Mesendoderm (in vitro differentiated cells): ENCODE results near the gene HSP90AB1.
A peak's percentile ranks its signal among the peaks of the same experiment; 100 is the strongest.

Experiments used
- DNase-seq: peaks from one replicate; pipeline ENCODE4 v3.0.0; 2013
- H2AK5ac ChIP-seq: 2 replicates; pipeline ENCODE4 v1.6.1; 2013; ENCODE audit warnings: low read length, inconsistent platforms
- H2BK120ac ChIP-seq: 2 replicates; pipeline ENCODE4 v1.6.1; 2013; ENCODE audit warnings: low read depth, mild to moderate bottlenecking, low read length, moderate library complexity, mixed read lengths
- H2BK15ac ChIP-seq: replicated peaks from 2 replicates; pipeline ENCODE4 v1.6.1; 2013; ENCODE audit warnings: low read depth, mild to moderate bottlenecking, moderate library complexity
- H2BK5ac ChIP-seq: 2 replicates; pipeline ENCODE4 v1.6.1; 2013; ENCODE audit warnings: low read length, inconsistent platforms
- H3K18ac ChIP-seq: 2 replicates; pipeline ENCODE4 v1.6.1; 2013; ENCODE audit warnings: mild to moderate bottlenecking, low read length, mixed read lengths
- H3K23ac ChIP-seq: one replicate; pipeline ENCODE4 v1.6.1; 2013; ENCODE audit warnings: low read length
- H3K27ac ChIP-seq: 2 replicates; pipeline ENCODE4 v1.5.1; 2013; ENCODE audit warnings: low read depth, mild to moderate bottlenecking, inconsistent platforms, low read length, moderate library complexity
- H3K27me3 ChIP-seq: 2 replicates; pipeline ENCODE4 v1.6.1; 2013; ENCODE audit warnings: low read length, control low read depth, mild to moderate bottlenecking, inconsistent platforms; ENCODE audit not compliant: insufficient read depth, poor library complexity
- H3K36me3 ChIP-seq: 2 replicates; pipeline ENCODE4 v1.6.1; 2013; ENCODE audit warnings: low read length, inconsistent platforms; ENCODE audit not compliant: control insufficient read depth, insufficient read depth
- H3K4ac ChIP-seq: one replicate; pipeline ENCODE4 v1.6.1; 2013; ENCODE audit warnings: low read depth, mild to moderate bottlenecking, low read length, moderate library complexity
- H3K4me1 ChIP-seq: 2 replicates; pipeline ENCODE4 v1.6.1; 2013; ENCODE audit warnings: low read depth, low read length, inconsistent platforms; ENCODE audit not compliant: control insufficient read depth
- H3K4me2 ChIP-seq: 2 replicates; pipeline ENCODE4 v1.6.1; 2013; ENCODE audit warnings: low read length
- H3K4me3 ChIP-seq: 2 replicates; pipeline ENCODE4 v1.5.1; 2013; ENCODE audit warnings: mild to moderate bottlenecking, low read length
- H3K56ac ChIP-seq: one replicate; pipeline ENCODE4 v1.6.1; 2013; ENCODE audit warnings: low read length
- H3K79me1 ChIP-seq: 2 replicates; pipeline ENCODE4 v1.6.1; 2013; ENCODE audit warnings: low read length, inconsistent platforms
- H3K79me2 ChIP-seq: 2 replicates; pipeline ENCODE4 v1.6.1; 2013; ENCODE audit warnings: mild to moderate bottlenecking, low read length; ENCODE audit not compliant: control insufficient read depth, insufficient read depth
- H3K9ac ChIP-seq: 2 replicates; pipeline ENCODE4 v1.6.1; 2013; ENCODE audit warnings: low read length, inconsistent platforms
- H4K5ac ChIP-seq: one replicate; pipeline ENCODE4 v1.6.1; 2013; ENCODE audit warnings: low read length
- H4K8ac ChIP-seq: one replicate; pipeline ENCODE4 v1.6.1; 2013; ENCODE audit warnings: low read depth, mild to moderate bottlenecking, control low read depth, low read length, moderate library complexity
- WGBS: extraction: QIAGEN DNeasy Blood & Tissue Kit; methylation state at CpG from one replicate; pipeline ENCODE4 v1.1.7; 2013; ENCODE audit warnings: low lambda C conversion rate, missing lambda C conversion rate; ENCODE audit not compliant: insufficient coverage; ENCODE audit errors: extremely low coverage; 5-methylcytosine and 5-hydroxymethylcytosine counted together

The HSP90AB1 gene

GRCh38 chr6:44258921-44259320 lies 12.0 kb downstream of the HSP90AB1 start:
- no peaks in the 10 kb centered on the region for H3K27me3 ChIP-seq
- no peak overlapping the region for H3K4me3 ChIP-seq
- H3K23ac ChIP-seq, result no peak overlapping the region
- no peak overlapping the region for H3K18ac ChIP-seq
- peaks cover under 1% of the 10 kb centered on the region for H3K79me1 ChIP-seq
- WGBS, result no CpG with 5 or more reads among the region's 3 CpGs
- H3K4ac ChIP-seq, result no peak overlapping the region
- no peak overlapping the region for H3K4me2 ChIP-seq
- peaks cover 5% of the 10 kb centered on the region for H3K4me1 ChIP-seq
- H3K79me2 ChIP-seq, result peaks cover 2% of the 10 kb centered on the region
- H3K9ac ChIP-seq, result no peak overlapping the region
- peaks cover 7% of the 10 kb centered on the region for H3K36me3 ChIP-seq
- H2BK15ac ChIP-seq, result no peak overlapping the region
- H4K8ac ChIP-seq, result no peak overlapping the region
- no peak overlapping the region for H2BK5ac ChIP-seq
- H3K27ac ChIP-seq, result no peak overlapping the region
- no peak overlapping the region for H4K5ac ChIP-seq
- DNase-seq, result no peak
- no peak overlapping the region for H3K56ac ChIP-seq
- no peak overlapping the region for H2BK120ac ChIP-seq
- H2AK5ac ChIP-seq, result no peak overlapping the region

- no peak for DNase-seq
- H3K36me3 ChIP-seq, result peaks cover 1% of the 10 kb centered on the region
Measured at GRCh38 chr6:44260011-44260410, 13.1 kb downstream of the HSP90AB1 start.

GRCh38 chr6:44260451-44261297 lies 13.8 kb downstream of the HSP90AB1 start:
- Histone ChIP-seq H3K9ac (no peak overlapping the region), H2BK15ac (no peak overlapping the region), H3K27ac (no peak overlapping the region), H3K79me1 (peaks cover 2% of the 10 kb centered on the region), H3K4me1 (peaks cover 11% of the 10 kb centered on the region), H2BK5ac (no peak overlapping the region), H3K4ac (no peak overlapping the region), H3K23ac (no peak overlapping the region), H3K4me2 (no peak overlapping the region), H3K4me3 (no peak overlapping the region), H2BK120ac (no peak overlapping the region), H4K5ac (no peak overlapping the region), H3K18ac (no peak overlapping the region), H3K27me3 (no peaks in the 10 kb centered on the region), H3K56ac (no peak overlapping the region), H2AK5ac (no peak overlapping the region), H3K36me3 (no peaks in the 10 kb centered on the region), H4K8ac (no peak overlapping the region), H3K79me2 (peaks cover 2% of the 10 kb centered on the region)
- DNase-seq, result no peak
- no CpG with 5 or more reads among the region's 6 CpGs for WGBS

More at GRCh38 chr6:44260011-44260410, 13.1 kb downstream of the HSP90AB1 start:
- Histone ChIP-seq H3K79me2 (peaks cover 2% of the 10 kb centered on the region), H2BK15ac (no peak overlapping the region), H3K27me3 (no peaks in the 10 kb centered on the region), H3K4me3 (no peak overlapping the region), H3K56ac (no peak overlapping the region), H4K8ac (no peak overlapping the region), H4K5ac (no peak overlapping the region), H3K18ac (no peak overlapping the region), H2BK5ac (no peak overlapping the region), H3K27ac (no peak overlapping the region), H2AK5ac (no peak overlapping the region), H3K79me1 (peaks cover 2% of the 10 kb centered on the region), H3K9ac (no peak overlapping the region), H3K23ac (no peak overlapping the region), H3K4ac (no peak overlapping the region), H3K4me1 (peaks cover 11% of the 10 kb centered on the region), H2BK120ac (no peak overlapping the region), H3K4me2 (no peak overlapping the region)
- no CpG with 5 or more reads among the region's 8 CpGs for WGBS

- WGBS, result no CpG with 5 or more reads among the region's 8 CpGs
- no peak overlapping the region for H2BK5ac ChIP-seq
- no peak for DNase-seq
- no peak overlapping the region for H2AK5ac ChIP-seq
- H3K9ac ChIP-seq, result no peak overlapping the region
- H3K27me3 ChIP-seq, result no peaks in the 10 kb centered on the region
- H3K79me1 ChIP-seq, result peaks cover 2% of the 10 kb centered on the region
- no peak overlapping the region for H3K56ac ChIP-seq
- H4K5ac ChIP-seq, result no peak overlapping the region
- H3K18ac ChIP-seq, result no peak overlapping the region
- H2BK120ac ChIP-seq, result no peak overlapping the region
- H3K4ac ChIP-seq, result no peak overlapping the region
- H3K4me1 ChIP-seq, result peaks cover 11% of the 10 kb centered on the region
- no peak overlapping the region for H3K4me2 ChIP-seq
- no peaks in the 10 kb centered on the region for H3K36me3 ChIP-seq
- no peak overlapping the region for H3K27ac ChIP-seq
- no peak overlapping the region for H3K23ac ChIP-seq
- H4K8ac ChIP-seq, result no peak overlapping the region
- no peak overlapping the region for H3K4me3 ChIP-seq
- H2BK15ac ChIP-seq, result no peak overlapping the region
- H3K79me2 ChIP-seq, result no peaks in the 10 kb centered on the region
Measured at GRCh38 chr6:44261581-44261980, 14.7 kb downstream of the HSP90AB1 start.

GRCh38 chr6:44262467-44263353 lies 15.8 kb downstream of the HSP90AB1 start:
- no peaks in the 10 kb centered on the region for H3K27me3 ChIP-seq
- H4K5ac ChIP-seq, result no peak overlapping the region
- peaks cover 2% of the 10 kb centered on the region for H3K79me1 ChIP-seq
- H3K4ac ChIP-seq, result no peak overlapping the region
- no peak for DNase-seq
- peak overlapping the region; percentile 35 for H3K9ac ChIP-seq
- no peak overlapping the region for H2BK5ac ChIP-seq
- H3K36me3 ChIP-seq, result no peaks in the 10 kb centered on the region
- H3K79me2 ChIP-seq, result no peaks in the 10 kb centered on the region
- H3K23ac ChIP-seq, result no peak overlapping the region
- no CpG with 5 or more reads among the region's 7 CpGs for WGBS
- peak overlapping the region; percentile 72 for H3K56ac ChIP-seq
- H3K4me1 ChIP-seq, result peaks cover 11% of the 10 kb centered on the region
- H3K18ac ChIP-seq, result no peak overlapping the region
- H2BK120ac ChIP-seq, result no peak overlapping the region
- H4K8ac ChIP-seq, result no peak overlapping the region
- no peak overlapping the region for H3K4me2 ChIP-seq
- H3K27ac ChIP-seq, result no peak overlapping the region
- no peak overlapping the region for H2AK5ac ChIP-seq
- no peak overlapping the region for H3K4me3 ChIP-seq
- no peak overlapping the region for H2BK15ac ChIP-seq
